ENCODE data around the gene SLC6A1. TPM values are rescaled to one million over a fixed set of nuclear protein-coding genes. Genes with fewer than 3 reads are reported as not detected.

SLC6A1 gene
- total RNA-seq, 2 donors from 2014 or later: not detected

DNA sequence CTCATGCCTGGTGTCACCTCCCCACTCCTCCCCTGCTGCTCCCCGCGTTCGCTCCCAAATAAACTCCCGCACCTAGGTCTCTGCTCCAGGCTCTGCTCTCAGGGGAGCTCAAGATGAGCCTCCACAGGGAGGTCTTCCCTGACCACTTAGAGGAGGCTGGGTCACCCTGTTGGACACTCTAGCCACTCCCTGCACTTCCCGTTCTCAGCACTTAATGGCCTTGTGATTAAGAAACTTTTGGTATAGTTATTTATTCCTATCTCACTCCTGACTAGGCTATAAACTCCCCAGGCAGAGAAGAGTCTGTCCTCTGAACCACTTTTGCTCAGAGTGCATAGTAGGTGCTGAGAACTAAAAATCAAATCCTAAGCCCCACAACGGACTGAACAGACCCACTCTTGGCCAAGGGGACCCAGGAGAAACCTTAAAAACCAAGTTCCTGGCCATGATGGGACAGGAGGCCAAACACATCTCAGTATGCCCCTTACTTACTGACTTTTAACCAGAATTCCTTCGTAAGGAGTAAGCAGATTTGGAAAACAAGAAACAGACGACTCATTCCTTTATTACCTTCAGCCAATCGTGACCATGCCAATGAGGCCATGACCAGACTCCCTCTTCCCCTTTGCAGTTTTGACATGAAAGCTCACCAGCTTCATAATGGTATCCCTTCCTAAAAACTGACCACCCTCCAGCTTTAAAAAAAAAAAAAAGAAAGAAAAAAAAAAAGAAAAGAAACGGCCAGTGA, 92.7 kb downstream of the SLC6A1 start:
- DNase-seq (ENCODE audit: low spot score in 2 of 2) (no peak), ATAC-seq (no peak)
- Mint-ChIP-seq H3K36me3 (no peaks in the 10 kb centered on the region), H3K27ac (no peak overlapping the region), H3K9me3 (no peaks in the 10 kb centered on the region)

GRCh38 chr3:11086856-11087255, 94.3 kb downstream of the SLC6A1 start:
- Mint-ChIP-seq H3K36me3 (no peaks in the 10 kb centered on the region), H3K27ac (no peak overlapping the region), H3K9me3 (no peaks in the 10 kb centered on the region)
- DNase-seq (ENCODE audit: low spot score in 2 of 2) (no peak), ATAC-seq (no peak)

DNA sequence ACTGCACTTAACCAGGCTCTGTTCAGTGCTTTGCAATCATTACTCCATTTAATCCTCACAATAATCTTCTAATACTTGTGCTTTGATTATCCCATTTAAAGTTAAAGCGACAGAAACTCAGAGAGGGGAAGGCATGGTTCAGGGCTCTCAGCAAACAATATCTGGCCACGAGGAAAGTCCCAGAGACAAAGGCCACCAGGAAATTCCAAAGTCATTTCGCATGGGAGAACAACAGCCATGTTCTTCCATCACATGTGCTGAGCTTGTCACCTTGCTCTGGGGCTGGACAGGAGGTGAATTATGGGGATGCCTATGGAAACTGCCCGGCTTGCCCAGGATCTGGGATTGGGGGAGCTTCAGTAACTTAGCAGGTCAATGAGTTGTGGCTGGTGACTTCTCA, 95.5 kb downstream of the SLC6A1 start:
- no peak for DNase-seq (ENCODE audit: low spot score in 2 of 2)
- Mint-ChIP-seq H3K27ac (no peak overlapping the region), H3K36me3 (no peaks in the 10 kb centered on the region), H3K9me3 (no peaks in the 10 kb centered on the region)
- no peak for ATAC-seq

GRCh38 chr3:11088831-11089230, 96.3 kb downstream of the SLC6A1 start:
- no peak overlapping the region for H3K27ac Mint-ChIP-seq
- H3K36me3 Mint-ChIP-seq: no peaks in the 10 kb centered on the region
- DNase-seq (ENCODE audit: low spot score in 2 of 2) (no peak), ATAC-seq (no peak)
- no peaks in the 10 kb centered on the region for H3K9me3 Mint-ChIP-seq

Other genes with a start within 250 kb of the SLC6A1 start
- gene SLC6A11, start 176.5 kb upstream of the SLC6A1 start, total RNA-seq: not detected
- 1 to 10 TPM in 1 of 2 donors, under 1 TPM in 1; 0.10 to 1.6 TPM for gene HRH1, start 161.7 kb downstream of the SLC6A1 start, total RNA-seq